Smooth muscle cell (in vitro differentiated cells): ENCODE results near the gene HTR1B. TPM values are rescaled to one million over a fixed set of nuclear protein-coding genes. Genes with fewer than 3 reads are reported as not detected.

ENCODE experiments used
- DNase-seq: peaks from one replicate; lab custom pipeline; 2025; ENCODE audit not compliant: unreplicated experiment; lab: John Stamatoyannopoulos, UW
- H2AFZ ChIP-seq: fragments of 200-600 bp; sonication (generic); 2 replicates; pipeline ENCODE4 v1.6.0; 2016; ENCODE audit warnings: antibody characterized with exemption, low read depth, mild to moderate bottlenecking
- H3F3A ChIP-seq: fragments of 200-600 bp; sonication (generic); 2 replicates; pipeline ENCODE4 v1.6.0; 2017; ENCODE audit warnings: antibody characterized with exemption, low read depth
- H3K27ac ChIP-seq: fragments of 200-600 bp; sonication (generic); 2 replicates; pipeline ENCODE4 v1.5.1; 2016; ENCODE audit warnings: low read depth, mild to moderate bottlenecking
- H3K27me3 ChIP-seq: fragments of 200-600 bp; sonication (generic); 2 replicates; pipeline ENCODE4 v1.6.1; 2016; ENCODE audit warnings: low read depth, mild to moderate bottlenecking
- H3K36me3 ChIP-seq: fragments of 200-600 bp; sonication (generic); 2 replicates; pipeline ENCODE4 v1.5.1; 2016; ENCODE audit warnings: low read depth
- H3K4me1 ChIP-seq: fragments of 200-600 bp; sonication (generic); 2 replicates; pipeline ENCODE4 v1.5.1; 2016; ENCODE audit warnings: low read depth
- H3K4me2 ChIP-seq: fragments of 200-600 bp; sonication (generic); 2 replicates; pipeline ENCODE4 v1.6.0; 2016; ENCODE audit warnings: mild to moderate bottlenecking
- H3K4me3 ChIP-seq: fragments of 200-600 bp; sonication (generic); 2 replicates; pipeline ENCODE4 v1.5.1; 2016; ENCODE audit warnings: mild to moderate bottlenecking
- H3K79me2 ChIP-seq: fragments of 200-600 bp; sonication (generic); 2 replicates; pipeline ENCODE4 v1.6.0; 2016; ENCODE audit warnings: low read depth, mild to moderate bottlenecking
- H3K9ac ChIP-seq: fragments of 200-600 bp; sonication (generic); 2 replicates; pipeline ENCODE4 v1.6.0; 2016; ENCODE audit warnings: low read depth
- H3K9me3 ChIP-seq: fragments of 200-600 bp; sonication (generic); replicated peaks from 2 replicates; pipeline ENCODE4 v1.5.1; 2016; ENCODE audit warnings: low read depth
- H4K20me1 ChIP-seq: fragments of 200-600 bp; sonication (generic); 2 replicates; pipeline ENCODE4 v1.6.0; 2016; ENCODE audit warnings: low read depth
- WGBS: methylation state at CpG from one replicate; pipeline ENCODE4 v1.1.7; 2016; ENCODE audit warnings: low lambda C conversion rate; 5-methylcytosine and 5-hydroxymethylcytosine counted together
- polyA plus RNA-seq: library from polyadenylated mRNA; unstranded; fragments of >200 nt; fragmentation: Nextera tagmentation; extraction: Ambion mirVana; gene quantifications from 2 replicates; pipeline ENCODE4 v1.2.1, GENCODE V29; 2016
- total RNA-seq: library from RNA; depleted of rRNA; stranded (reverse); fragments of >200 nt; gene quantifications from 2 replicates; pipeline ENCODE4 v1.2.3, GENCODE V29; 2014
- TF ChIP-seq, protein P1 (sequence below): fragments of 200-600 bp; sonication (generic); IDR thresholded peaks from 2 replicates; pipeline ENCODE4 v1.5.1; 2017; ENCODE audit warnings: borderline replicate concordance, mild to moderate bottlenecking, antibody characterized with exemption; ENCODE audit not compliant: insufficient read depth, poor library complexity, severe bottlenecking

The HTR1B gene
- total and polyA plus RNA-seq, 2 experiments from 2014 or later = 0.13 TPM; not detected in 1

GRCh38 chr6:77474973-77475372 lies 11.7 kb upstream of the HTR1B start:
- no peak overlapping the region for H3K4me2 ChIP-seq

GRCh38 chr6:77474286-77474956 lies 11.1 kb upstream of the HTR1B start:
- no peak for DNase-seq
- Histone ChIP-seq H3K4me3 (no peak overlapping the region), H4K20me1 (no peaks in the 10 kb centered on the region), H3K4me1 (no peaks in the 10 kb centered on the region), H3F3A (no peaks in the 10 kb centered on the region), H3K27ac (no peak overlapping the region), H3K9me3 (no peaks in the 10 kb centered on the region), H3K9ac (no peak overlapping the region), H3K4me2 (no peak overlapping the region), H3K36me3 (no peaks in the 10 kb centered on the region), H2AFZ (no peak overlapping the region), H3K27me3 (peaks cover 8% of the 10 kb centered on the region), H3K79me2 (no peaks in the 10 kb centered on the region)
- 82% methylated on average over 7 of the region's 7 CpGs for WGBS
- TF ChIP-seq, protein P1, sequence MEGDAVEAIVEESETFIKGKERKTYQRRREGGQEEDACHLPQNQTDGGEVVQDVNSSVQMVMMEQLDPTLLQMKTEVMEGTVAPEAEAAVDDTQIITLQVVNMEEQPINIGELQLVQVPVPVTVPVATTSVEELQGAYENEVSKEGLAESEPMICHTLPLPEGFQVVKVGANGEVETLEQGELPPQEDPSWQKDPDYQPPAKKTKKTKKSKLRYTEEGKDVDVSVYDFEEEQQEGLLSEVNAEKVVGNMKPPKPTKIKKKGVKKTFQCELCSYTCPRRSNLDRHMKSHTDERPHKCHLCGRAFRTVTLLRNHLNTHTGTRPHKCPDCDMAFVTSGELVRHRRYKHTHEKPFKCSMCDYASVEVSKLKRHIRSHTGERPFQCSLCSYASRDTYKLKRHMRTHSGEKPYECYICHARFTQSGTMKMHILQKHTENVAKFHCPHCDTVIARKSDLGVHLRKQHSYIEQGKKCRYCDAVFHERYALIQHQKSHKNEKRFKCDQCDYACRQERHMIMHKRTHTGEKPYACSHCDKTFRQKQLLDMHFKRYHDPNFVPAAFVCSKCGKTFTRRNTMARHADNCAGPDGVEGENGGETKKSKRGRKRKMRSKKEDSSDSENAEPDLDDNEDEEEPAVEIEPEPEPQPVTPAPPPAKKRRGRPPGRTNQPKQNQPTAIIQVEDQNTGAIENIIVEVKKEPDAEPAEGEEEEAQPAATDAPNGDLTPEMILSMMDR = no peak

More at GRCh38 chr6:77474973-77475372, 11.7 kb upstream of the HTR1B start:
- WGBS = 93% methylated on average over 10 of the region's 10 CpGs
- TF ChIP-seq, protein P1 = no peak
- H3K4me1 ChIP-seq = no peaks in the 10 kb centered on the region
- no peaks in the 10 kb centered on the region for H3K36me3 ChIP-seq
- H3K27me3 ChIP-seq = peaks cover 3% of the 10 kb centered on the region
- H3K9me3 ChIP-seq = no peaks in the 10 kb centered on the region
- H4K20me1 ChIP-seq = no peaks in the 10 kb centered on the region
- H3K4me3 ChIP-seq = no peak overlapping the region
- no peak overlapping the region for H2AFZ ChIP-seq
- DNase-seq = no peak
- H3K27ac ChIP-seq = no peak overlapping the region
- no peaks in the 10 kb centered on the region for H3K79me2 ChIP-seq
- no peak overlapping the region for H3K9ac ChIP-seq
- no peaks in the 10 kb centered on the region for H3F3A ChIP-seq

GRCh38 chr6:77470983-77471382 lies 7.7 kb upstream of the HTR1B start:
- H3K27me3 ChIP-seq = peaks cover 8% of the 10 kb centered on the region
- H3K4me3 ChIP-seq = no peak overlapping the region
- no peaks in the 10 kb centered on the region for H3K36me3 ChIP-seq
- H3K79me2 ChIP-seq = no peaks in the 10 kb centered on the region
- no peaks in the 10 kb centered on the region for H3F3A ChIP-seq
- no peak overlapping the region for H3K4me2 ChIP-seq
- 38% methylated on average over 1 of the region's 1 CpG for WGBS
- TF ChIP-seq, protein P1 = no peak
- no peak overlapping the region for H2AFZ ChIP-seq
- no peak for DNase-seq
- H3K9ac ChIP-seq = no peak overlapping the region
- H3K9me3 ChIP-seq = no peaks in the 10 kb centered on the region
- no peaks in the 10 kb centered on the region for H3K4me1 ChIP-seq
- H4K20me1 ChIP-seq = no peaks in the 10 kb centered on the region
- H3K27ac ChIP-seq = no peak overlapping the region

- WGBS = 85% methylated on average over 6 of the region's 6 CpGs
- peaks cover 27% of the 10 kb centered on the region for H3K27me3 ChIP-seq
- H4K20me1 ChIP-seq = no peaks in the 10 kb centered on the region
- TF ChIP-seq, protein P1 = no peak
- no peaks in the 10 kb centered on the region for H3K79me2 ChIP-seq
- H3K36me3 ChIP-seq = no peaks in the 10 kb centered on the region
- no peak overlapping the region for H3K4me2 ChIP-seq
- no peaks in the 10 kb centered on the region for H3K4me1 ChIP-seq
- H3K9me3 ChIP-seq = no peaks in the 10 kb centered on the region
- H3F3A ChIP-seq = no peaks in the 10 kb centered on the region
- H3K27ac ChIP-seq = no peak overlapping the region
- H2AFZ ChIP-seq = no peak overlapping the region
- H3K9ac ChIP-seq = no peak overlapping the region
- no peak overlapping the region for H3K4me3 ChIP-seq
- DNase-seq = no peak
These were observed 5.6 kb upstream of the HTR1B start for GRCh38 chr6:77468939-77469338.
